ENCODE results near the gene TIMM8B. TPM values are rescaled to one million over a fixed set of nuclear protein-coding genes. Genes with fewer than 3 reads are reported as not detected.
A peak's percentile ranks its signal among the peaks of the same experiment; 100 is the strongest.

TIMM8B gene
- total and polyA plus RNA-seq, 9 of the 15 experiments (the other 6 are each of a cell fraction or from before 2014, with no cell fraction given) = 95.8 to 338 (median 145) TPM

DNA sequence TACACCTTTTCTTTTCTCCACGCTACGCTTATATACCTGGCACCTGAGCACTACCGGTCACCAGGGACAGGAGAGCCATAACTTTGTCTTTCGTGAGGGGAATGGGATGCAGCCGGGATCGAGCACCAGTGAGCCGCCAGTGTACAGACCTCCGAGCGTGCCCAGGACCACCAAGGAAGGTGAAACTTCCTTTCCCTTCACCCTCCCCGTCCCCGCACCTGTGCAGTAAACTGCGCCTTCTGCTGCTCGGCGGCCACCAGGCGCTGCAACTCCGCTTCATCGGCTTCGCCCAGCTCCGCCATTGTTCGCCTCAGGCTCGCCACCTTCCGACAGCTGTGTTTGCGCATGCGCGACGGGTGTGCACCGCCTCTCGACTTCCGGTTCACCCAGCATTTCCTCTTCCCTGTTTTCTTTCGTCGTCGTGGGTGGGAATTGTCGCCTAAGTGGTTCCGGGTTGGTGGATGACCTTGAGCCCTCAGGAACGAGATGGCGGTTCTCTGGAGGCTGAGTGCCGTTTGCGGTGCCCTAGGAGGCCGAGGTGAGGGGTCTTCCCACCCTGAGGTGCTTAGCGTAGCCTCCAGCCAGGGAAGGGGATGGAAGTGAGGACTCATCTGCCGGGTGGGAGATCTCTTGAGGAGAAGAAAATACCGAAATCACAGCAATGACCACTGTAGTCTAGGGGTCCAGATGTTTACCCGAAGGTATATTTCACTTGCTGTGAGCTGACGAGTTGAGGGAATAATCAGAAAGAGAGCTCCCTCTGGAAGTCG is at the start of gene TIMM8B, which contains the start of gene SDHD (continued):
- TF ChIP-seq MYBL2 (IDR thresholded peaks at IDR 0.05; ENCODE audit: low read depth) (no peak), MYBL2 (CRISPR knock-in tag; IDR thresholded peaks at IDR 0.05; ENCODE audit: borderline replicate concordance) (no peak), TCF15 (CRISPR knock-in tag; IDR thresholded peaks at IDR 0.05) (peak; percentile 18; the same call in 1 of the 2 replicates), TBL1XR1 (IDR thresholded peaks at IDR 0.05; ENCODE audit: low read length in 2 of 2) (no peak), TSC22D4 (tag; IDR thresholded peaks at IDR 0.05) (no peak), ADNP (tag; IDR thresholded peaks at IDR 0.05) (no peak), TRIM24 (IDR thresholded peaks at IDR 0.05) (peak in 1 of 2 experiments; percentile 25; a peak in 1 of 4 replicates), CXXC5 (CRISPR knock-in tag; IDR thresholded peaks at IDR 0.05) (peak; percentile 40), HCFC1 (IDR thresholded peaks at IDR 0.05; ENCODE audit: low read depth, low read length) (peak; percentile 79), KAT7 (CRISPR knock-in tag; IDR thresholded peaks at IDR 0.05; ENCODE audit: borderline replicate concordance) (peak; percentile 21; the same call in 1 of the 2 replicates), MCM3 (IDR thresholded peaks at IDR 0.05) (no peak), CTBP1 (IDR thresholded peaks at IDR 0.05; ENCODE audit: borderline replicate concordance) (peak; percentile 50; the same call in 1 of the 2 replicates), ZNF232 (CRISPR knock-in tag; IDR thresholded peaks at IDR 0.05) (peak; percentile 15; the same call in 1 of the 2 replicates), MEIS2 (IDR thresholded peaks at IDR 0.05; ENCODE audit: partially characterized antibody) (peak; percentile 85), ZBED1 (IDR thresholded peaks at IDR 0.05) (no peak), CEBPB (tag; IDR thresholded peaks at IDR 0.05) (no peak), MEF2D (tag; conservative IDR thresholded peaks at IDR 0.05; ENCODE audit: low read depth) (0 out of 2 replicates have a peak, but pooled peaks have one; percentile 10), CREB1 (IDR thresholded peaks at IDR 0.05) (peak; percentile 69), CREB1 (CRISPR knock-in tag; IDR thresholded peaks at IDR 0.05) (peak; percentile 79), ATF1 (CRISPR knock-in tag; IDR thresholded peaks at IDR 0.05) (no peak), ATF1 (tag; IDR thresholded peaks at IDR 0.05) (peak; percentile 82)
- TF ChIP-seq, protein P1, sequence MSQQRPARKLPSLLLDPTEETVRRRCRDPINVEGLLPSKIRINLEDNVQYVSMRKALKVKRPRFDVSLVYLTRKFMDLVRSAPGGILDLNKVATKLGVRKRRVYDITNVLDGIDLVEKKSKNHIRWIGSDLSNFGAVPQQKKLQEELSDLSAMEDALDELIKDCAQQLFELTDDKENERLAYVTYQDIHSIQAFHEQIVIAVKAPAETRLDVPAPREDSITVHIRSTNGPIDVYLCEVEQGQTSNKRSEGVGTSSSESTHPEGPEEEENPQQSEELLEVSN (IDR thresholded peaks at IDR 0.05; ENCODE audit: borderline replicate concordance in 1 of 2, extremely low read depth in 1 of 2, insufficient read depth in 1 of 2, insufficient read length in 1 of 2, low read depth in 1 of 2, low read length in 1 of 2, poor library complexity in 1 of 2, severe bottlenecking in 1 of 2) = peak; percentile 51 to 66
- TF ChIP-seq, protein P2, sequence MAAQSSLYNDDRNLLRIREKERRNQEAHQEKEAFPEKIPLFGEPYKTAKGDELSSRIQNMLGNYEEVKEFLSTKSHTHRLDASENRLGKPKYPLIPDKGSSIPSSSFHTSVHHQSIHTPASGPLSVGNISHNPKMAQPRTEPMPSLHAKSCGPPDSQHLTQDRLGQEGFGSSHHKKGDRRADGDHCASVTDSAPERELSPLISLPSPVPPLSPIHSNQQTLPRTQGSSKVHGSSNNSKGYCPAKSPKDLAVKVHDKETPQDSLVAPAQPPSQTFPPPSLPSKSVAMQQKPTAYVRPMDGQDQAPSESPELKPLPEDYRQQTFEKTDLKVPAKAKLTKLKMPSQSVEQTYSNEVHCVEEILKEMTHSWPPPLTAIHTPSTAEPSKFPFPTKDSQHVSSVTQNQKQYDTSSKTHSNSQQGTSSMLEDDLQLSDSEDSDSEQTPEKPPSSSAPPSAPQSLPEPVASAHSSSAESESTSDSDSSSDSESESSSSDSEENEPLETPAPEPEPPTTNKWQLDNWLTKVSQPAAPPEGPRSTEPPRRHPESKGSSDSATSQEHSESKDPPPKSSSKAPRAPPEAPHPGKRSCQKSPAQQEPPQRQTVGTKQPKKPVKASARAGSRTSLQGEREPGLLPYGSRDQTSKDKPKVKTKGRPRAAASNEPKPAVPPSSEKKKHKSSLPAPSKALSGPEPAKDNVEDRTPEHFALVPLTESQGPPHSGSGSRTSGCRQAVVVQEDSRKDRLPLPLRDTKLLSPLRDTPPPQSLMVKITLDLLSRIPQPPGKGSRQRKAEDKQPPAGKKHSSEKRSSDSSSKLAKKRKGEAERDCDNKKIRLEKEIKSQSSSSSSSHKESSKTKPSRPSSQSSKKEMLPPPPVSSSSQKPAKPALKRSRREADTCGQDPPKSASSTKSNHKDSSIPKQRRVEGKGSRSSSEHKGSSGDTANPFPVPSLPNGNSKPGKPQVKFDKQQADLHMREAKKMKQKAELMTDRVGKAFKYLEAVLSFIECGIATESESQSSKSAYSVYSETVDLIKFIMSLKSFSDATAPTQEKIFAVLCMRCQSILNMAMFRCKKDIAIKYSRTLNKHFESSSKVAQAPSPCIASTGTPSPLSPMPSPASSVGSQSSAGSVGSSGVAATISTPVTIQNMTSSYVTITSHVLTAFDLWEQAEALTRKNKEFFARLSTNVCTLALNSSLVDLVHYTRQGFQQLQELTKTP (IDR thresholded peaks at IDR 0.05; ENCODE audit: low read depth in 1 of 2, partially characterized antibody in 2 of 2) = peak in 1 of 2 experiments; percentile 71
